HCEC 1CT (cell line): ENCODE results near the gene BBX.

Experiments
- DNase-seq: peaks from one replicate; pipeline ENCODE4 v3.0.0-alpha.2; 2017

BBX gene

GRCh38 chr3:107756649-107757048 lies 233.9 kb downstream of the BBX start:
- DNase-seq = no peak

GRCh38 chr3:107757140-107757539 lies 234.4 kb downstream of the BBX start:
- DNase-seq = no peak

DNA sequence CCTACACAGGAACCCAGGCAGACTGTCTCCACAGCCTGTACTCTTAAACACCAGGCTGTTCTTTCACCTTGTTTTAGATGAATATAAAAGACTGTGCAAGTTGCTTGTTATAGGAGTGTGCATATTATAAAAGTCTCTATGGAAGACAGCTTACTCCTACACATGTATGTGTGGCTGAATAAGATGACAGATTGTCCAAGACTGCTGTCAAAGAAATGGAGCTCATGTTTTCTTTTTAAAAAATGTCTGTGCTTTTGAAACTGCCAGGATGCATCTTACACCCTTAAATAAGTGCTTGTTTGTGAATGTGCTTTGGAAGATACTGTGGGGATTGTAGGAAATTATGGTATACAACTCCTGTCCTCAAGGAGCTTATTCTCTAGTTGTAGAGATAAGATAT lies 237.4 kb downstream of the BBX start:
- no peak for DNase-seq

DNA sequence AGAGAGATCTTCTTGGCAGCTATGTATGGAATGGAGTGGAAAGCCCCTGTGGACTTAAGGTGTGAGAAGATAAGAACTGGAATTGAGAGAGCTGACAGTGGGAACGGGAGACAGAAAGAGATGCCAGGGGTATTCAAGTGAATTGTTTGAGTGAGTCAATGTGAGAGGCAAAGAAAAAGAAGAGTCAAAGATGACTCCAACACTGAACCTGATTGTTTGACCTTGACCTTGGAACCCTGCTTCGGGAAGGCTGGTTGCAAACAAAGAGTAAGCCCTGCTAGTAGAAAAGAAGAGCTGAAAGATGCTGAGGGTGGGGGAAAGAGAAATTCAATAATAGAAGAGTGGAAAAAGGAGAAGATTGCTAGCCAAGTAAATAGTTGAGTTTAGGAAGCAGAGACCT lies 238.6 kb downstream of the BBX start:
- no peak for DNase-seq

DNA sequence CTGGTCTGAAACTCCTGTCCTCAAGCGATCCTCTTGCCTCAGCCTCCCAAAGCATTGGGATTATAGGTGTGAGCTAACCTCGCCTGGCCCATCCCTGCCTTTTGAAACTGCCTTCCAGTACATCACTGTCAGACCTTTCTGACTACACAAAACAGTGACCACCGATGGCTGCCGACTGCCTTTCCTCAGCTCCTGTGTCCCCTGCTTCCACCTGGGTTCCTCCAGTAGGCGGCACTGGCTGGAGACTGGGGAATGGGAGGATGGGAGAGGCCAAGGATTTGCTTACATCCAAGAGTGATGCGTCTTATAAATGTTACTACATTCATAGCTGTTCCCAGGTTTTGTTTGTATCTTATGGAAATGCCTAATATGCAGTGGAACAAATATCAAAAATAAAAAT lies 242.8 kb downstream of the BBX start:
- no peak for DNase-seq

DNA sequence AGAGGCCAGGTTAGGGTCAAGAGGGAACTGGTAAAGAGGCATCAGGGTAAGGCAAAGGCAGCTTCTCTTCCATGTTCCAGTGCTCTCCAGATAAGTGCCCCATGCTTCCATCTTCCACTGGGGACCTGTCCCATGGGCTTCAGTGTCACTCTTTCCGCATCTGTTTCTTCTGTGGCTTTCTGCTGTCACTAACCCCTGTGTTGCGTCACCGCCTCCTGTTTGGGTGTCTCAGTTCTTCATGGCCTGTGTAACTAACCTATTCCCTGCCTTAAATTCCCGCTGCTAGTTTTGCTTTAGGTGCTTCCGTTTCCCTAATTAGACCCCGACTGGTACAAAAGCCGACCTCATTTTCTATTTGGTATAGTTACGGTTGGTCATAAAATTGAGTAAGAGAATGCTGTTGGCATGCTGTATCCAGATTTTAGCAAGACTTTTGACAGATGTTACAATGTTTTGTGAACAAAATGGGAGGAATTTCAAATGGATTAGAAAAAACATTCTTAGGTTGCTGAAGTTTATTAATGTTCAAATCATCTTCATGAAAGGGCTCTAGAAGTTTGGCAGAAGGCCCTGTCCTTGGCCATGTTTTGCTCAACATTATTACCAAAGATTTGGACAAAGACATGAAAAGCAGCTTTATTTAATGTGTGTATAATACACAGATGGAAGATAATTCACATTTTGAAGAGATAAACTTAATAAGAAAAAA lies 245.3 kb downstream of the BBX start:
- no peak for DNase-seq

DNA sequence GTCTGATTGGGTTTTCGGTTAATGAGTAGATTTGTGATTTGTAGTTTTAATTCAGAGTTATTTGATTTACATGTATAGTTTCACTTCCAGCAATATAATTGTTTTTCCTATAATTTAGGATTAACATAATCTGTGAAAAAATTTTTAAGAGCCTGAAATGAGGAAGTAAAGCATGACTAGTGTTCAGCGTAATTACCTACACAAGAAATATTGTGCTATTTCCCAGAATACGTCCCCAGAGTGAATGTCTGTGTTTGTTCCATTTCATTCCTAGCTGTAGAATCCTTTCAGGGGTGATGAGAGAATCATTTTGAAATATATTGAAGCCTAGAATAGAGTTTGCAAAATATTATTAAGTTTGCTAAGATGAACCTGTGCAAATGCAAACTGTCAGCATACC lies 247.1 kb downstream of the BBX start:
- no peak for DNase-seq

DNA sequence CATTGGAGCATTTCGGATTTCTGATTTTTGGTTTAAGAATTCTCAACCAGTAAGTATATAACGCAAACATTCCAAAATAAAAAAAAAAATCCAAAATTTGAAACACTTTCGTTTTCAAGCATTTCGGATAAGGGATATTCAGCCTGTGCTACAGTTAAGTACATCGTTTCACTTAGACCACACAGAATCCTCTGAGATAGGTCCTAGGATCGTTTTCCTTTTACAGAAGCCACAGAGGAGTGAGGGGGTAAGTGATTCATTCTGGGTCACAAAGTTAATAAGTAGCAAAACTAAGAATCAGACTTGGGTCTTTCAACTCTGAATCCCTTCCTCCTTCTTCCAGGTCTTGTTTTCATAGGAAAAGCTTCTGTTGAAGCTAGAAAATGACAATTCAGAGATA lies 249.3 kb downstream of the BBX start:
- no peak for DNase-seq

DNA sequence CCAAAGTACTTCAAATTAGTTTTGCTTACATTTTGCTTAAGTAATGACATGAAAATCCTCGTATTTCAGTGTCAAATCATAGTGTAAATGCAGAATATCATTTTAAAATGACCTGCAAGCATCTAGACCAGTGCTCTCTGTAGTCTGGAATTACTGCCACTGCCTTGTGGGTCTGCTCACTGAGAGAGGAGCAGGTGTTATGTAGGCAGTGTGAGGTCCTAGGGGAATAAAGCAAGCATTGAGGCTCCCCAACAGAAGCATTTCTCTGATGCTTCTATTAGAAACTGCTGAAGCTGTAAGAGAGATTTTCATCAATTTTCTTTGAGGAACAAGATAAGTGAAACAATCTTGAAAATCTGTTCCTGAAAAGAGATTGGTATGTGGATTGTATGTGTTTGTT lies 253.2 kb downstream of the BBX start:
- DNase-seq = no peak

DNA sequence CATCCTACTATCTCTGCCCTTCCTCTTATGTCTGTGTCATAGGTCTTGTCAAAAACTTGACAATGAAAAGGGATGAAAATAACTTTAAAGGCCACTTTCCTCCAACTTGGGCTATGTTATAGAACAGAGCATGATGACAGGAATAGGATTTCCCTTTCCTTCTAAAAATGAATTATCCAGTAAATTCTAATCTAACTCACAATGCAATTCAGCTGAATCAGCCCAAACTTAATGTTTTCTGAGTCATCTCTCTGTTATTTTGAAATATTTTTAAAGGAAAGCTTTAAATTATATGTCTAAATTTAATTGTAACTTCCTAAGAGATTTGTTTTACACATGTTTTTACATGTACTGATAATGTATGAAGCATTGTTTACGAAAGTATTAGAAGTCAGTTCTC lies 258.5 kb downstream of the BBX start:
- no peak for DNase-seq

GRCh38 chr3:107782054-107782453 lies 259.3 kb downstream of the BBX start:
- DNase-seq = no peak

DNA sequence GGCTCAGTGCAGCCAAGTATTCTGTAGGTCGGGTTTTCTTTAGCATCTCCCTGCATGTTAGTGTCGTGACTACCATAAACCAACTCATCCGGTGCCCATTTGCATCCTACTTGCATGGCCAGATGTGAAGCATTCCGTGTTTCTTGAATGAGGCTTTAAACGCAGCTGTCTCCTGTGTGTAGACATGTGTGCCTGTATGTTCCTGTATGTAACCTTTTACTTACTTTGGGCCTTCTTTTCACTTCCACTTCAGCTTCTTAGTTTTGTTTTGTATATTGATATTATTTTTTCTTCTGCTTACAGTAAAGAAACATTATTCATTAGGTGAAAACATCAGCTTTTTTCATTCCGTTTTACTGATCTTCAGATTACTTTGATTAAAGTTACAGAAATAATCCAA lies 267.9 kb downstream of the BBX start:
- DNase-seq = no peak

DNA sequence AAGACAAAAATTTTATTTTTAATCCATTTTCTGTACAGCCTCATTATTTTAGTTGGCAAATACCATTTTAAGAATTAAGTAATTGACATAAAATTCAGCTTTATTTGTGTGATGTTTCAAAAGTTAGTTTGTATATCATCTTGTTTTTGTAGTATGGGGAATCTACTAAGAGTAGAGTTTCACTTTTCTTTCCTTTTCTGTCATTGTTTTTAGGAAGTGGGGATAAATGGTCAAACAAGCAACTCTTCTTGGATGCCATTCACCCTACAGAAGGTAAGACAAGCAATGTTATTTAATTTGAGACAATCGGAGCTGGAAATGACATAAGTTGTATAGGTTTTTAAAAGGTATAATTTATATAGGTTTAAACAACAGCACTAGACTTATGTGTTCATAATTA lies 268.3 kb downstream of the BBX start:
- no peak for DNase-seq

- no peak for DNase-seq
Measured at GRCh38 chr3:107791450-107791849, 268.7 kb downstream of the BBX start.

DNA sequence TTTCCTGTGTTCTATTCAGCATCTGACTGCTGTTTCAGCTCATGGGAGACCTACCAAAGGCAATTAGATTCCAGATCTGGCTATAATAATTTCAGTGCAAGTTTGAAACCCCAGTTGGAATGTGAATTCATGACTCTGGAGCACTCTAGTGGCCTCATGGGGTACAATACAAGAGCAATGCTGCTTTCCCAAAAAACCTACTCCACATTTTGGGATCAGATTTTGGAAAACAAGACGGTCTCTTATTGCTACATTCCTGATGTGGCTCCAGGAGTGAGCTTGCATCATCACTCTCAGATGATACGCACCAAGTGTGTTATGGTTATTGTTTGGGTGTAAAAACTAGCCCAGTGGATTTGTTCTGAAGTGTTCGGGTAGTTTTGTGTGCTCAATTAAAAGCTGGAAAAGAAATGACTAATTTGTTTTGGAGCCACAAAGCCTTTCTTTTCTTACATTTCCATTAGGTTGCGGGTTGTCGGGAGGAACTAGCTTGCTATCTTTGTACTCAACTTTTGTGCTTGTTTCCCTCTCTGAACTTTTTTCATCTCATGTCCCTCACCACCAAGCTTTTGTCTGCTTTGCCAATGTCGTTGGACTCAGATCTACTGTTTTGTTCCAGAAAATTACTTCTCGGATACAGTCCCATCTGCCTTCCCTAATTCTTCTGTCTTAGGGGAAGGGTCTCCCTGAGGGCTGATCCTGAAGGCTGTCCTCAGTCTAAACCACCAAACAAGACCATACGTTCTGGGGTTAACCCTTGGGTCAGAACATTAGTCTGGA lies 272.1 kb downstream of the BBX start:
- peak; percentile 20 for DNase-seq

GRCh38 chr3:107795514-107796094 lies 272.8 kb downstream of the BBX start:
- no peak for DNase-seq

GRCh38 chr3:107796791-107797190 lies 274.0 kb downstream of the BBX start:
- peak; percentile 47 for DNase-seq

GRCh38 chr3:107797586-107797985 lies 274.8 kb downstream of the BBX start:
- DNase-seq = no peak

- no peak for DNase-seq
Measured at GRCh38 chr3:107798381-107798780, 275.6 kb downstream of the BBX start.

- DNase-seq = no peak
Measured at GRCh38 chr3:107800710-107801109, 277.9 kb downstream of the BBX start.

- DNase-seq = no peak
Measured at GRCh38 chr3:107803170-107803569, 280.4 kb downstream of the BBX start.

DNA sequence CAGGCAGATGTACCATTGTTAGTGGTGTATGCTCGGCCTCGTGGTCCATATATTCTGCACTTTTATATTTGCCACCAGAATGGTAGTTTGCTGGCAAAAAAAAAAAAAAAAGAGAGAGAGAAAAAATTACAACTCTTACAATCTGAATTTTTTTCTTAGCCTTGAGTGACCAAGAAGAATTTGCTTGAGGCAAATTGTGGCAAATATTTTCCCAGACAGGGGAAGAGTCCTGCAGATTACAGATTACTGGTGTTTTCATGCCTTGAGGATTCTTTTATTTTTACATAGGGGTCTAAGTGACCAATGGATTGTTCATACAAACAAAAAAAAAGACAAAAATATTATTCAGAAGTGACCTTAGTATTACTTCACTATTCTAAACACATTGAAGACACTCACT lies 283.3 kb downstream of the BBX start:
- no peak for DNase-seq

- DNase-seq = no peak
Measured at GRCh38 chr3:107806536-107806935, 283.8 kb downstream of the BBX start.
